Measurements from ENCODE around the gene TCERG1L. TPM values are rescaled to one million over a fixed set of nuclear protein-coding genes. Genes with fewer than 3 reads are reported as not detected.
A peak's percentile ranks its signal among the peaks of the same experiment; 100 is the strongest.
"Not testable (repeated sequence)": the region's sequence is repeated elsewhere in the genome, so short reads cannot be mapped to it uniquely, and the experiment has no call there.

TCERG1L gene
- total RNA-seq, 1 donor from 2014 or later, result 2.7 TPM

- TF ChIP-seq, protein P1, sequence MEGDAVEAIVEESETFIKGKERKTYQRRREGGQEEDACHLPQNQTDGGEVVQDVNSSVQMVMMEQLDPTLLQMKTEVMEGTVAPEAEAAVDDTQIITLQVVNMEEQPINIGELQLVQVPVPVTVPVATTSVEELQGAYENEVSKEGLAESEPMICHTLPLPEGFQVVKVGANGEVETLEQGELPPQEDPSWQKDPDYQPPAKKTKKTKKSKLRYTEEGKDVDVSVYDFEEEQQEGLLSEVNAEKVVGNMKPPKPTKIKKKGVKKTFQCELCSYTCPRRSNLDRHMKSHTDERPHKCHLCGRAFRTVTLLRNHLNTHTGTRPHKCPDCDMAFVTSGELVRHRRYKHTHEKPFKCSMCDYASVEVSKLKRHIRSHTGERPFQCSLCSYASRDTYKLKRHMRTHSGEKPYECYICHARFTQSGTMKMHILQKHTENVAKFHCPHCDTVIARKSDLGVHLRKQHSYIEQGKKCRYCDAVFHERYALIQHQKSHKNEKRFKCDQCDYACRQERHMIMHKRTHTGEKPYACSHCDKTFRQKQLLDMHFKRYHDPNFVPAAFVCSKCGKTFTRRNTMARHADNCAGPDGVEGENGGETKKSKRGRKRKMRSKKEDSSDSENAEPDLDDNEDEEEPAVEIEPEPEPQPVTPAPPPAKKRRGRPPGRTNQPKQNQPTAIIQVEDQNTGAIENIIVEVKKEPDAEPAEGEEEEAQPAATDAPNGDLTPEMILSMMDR (conservative IDR thresholded peaks at IDR 0.05), result no peak
- Mint-ChIP-seq H3K4me1 (ENCODE audit: unreplicated experiment) (no peaks in the 10 kb centered on the region), H3K9me3 (no peaks in the 10 kb centered on the region), H3K27me3 (no peaks in the 10 kb centered on the region), H3K27ac (no peak overlapping the region), H3K36me3 (no peaks in the 10 kb centered on the region), H3K4me3 (no peak overlapping the region)
- DNase-seq (ENCODE audit: extremely low spot score, unreplicated experiment), result no peak
Observed at GRCh38 chr10:131180086-131180485, 131.4 kb downstream of the TCERG1L start.

- Mint-ChIP-seq H3K4me3 (no peak overlapping the region), H3K9me3 (no peaks in the 10 kb centered on the region), H3K4me1 (ENCODE audit: unreplicated experiment) (no peaks in the 10 kb centered on the region), H3K27me3 (no peaks in the 10 kb centered on the region), H3K27ac (no peak overlapping the region), H3K36me3 (no peaks in the 10 kb centered on the region)
- DNase-seq (ENCODE audit: extremely low spot score, unreplicated experiment), result peak; percentile 62
- TF ChIP-seq, protein P1 (conservative IDR thresholded peaks at IDR 0.05), result no peak
Observed at GRCh38 chr10:131179361-131179760, 132.2 kb downstream of the TCERG1L start.

DNA sequence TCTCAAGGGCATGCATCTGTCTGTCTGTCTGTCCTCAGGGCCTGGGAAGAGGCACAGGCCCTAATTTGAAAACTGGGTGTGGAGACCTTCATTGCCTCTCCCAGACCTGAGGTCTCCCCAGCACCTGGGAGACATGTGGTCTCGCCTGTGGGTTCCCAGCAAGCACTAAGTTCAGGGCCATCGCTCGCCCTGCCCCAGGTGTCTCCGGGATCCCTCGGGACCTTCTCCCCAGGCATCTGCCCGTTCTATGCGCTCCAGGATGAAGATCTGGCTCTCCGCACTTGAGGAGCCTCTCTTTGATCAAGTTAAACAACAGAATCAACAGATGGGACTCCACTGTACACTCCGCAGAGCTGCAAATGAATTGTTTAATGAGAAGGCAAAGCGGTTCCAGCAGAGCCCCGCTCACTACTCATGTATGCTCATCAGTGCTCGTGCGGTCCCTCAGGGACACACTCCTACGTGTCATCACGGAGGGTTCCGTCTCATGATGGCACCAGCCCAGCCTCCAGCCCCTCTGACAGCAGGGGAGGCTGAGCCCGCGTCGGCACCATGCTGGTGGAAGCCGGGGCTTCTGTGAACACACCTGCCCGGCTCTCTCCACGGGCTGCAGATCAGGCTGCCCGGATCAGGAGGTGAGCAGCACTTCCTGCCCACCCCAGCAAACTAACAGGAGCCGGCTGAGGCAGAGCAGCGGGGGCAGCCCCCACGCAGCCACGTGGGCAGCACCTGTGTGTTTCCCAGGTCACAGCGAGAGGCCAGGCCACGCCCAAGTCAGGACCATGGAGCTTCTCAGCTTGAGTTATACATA, 132.8 kb downstream of the TCERG1L start:
- TF ChIP-seq, protein P1 (conservative IDR thresholded peaks at IDR 0.05), result no peak
- peak; percentile 53 for DNase-seq (ENCODE audit: extremely low spot score, unreplicated experiment)

GRCh38 chr10:131177431-131178327, 133.8 kb downstream of the TCERG1L start:
- Mint-ChIP-seq H3K27me3 (no peaks in the 10 kb centered on the region), H3K9me3 (no peaks in the 10 kb centered on the region), H3K4me1 (ENCODE audit: unreplicated experiment) (no peaks in the 10 kb centered on the region), H3K27ac (no peak overlapping the region), H3K36me3 (no peaks in the 10 kb centered on the region), H3K4me3 (no peak overlapping the region)
- TF ChIP-seq, protein P1 (conservative IDR thresholded peaks at IDR 0.05), result no peak
- peak; percentile 52 for DNase-seq (ENCODE audit: extremely low spot score, unreplicated experiment)

More for the DNA sequence above, 132.8 kb downstream of the TCERG1L start:
- H3K9me3 Mint-ChIP-seq, result no peaks in the 10 kb centered on the region
- no peaks in the 10 kb centered on the region for H3K27me3 Mint-ChIP-seq
- H3K27ac Mint-ChIP-seq, result no peak overlapping the region
- H3K4me1 Mint-ChIP-seq (ENCODE audit: unreplicated experiment), result no peaks in the 10 kb centered on the region
- no peak overlapping the region for H3K4me3 Mint-ChIP-seq
- no peaks in the 10 kb centered on the region for H3K36me3 Mint-ChIP-seq

DNA sequence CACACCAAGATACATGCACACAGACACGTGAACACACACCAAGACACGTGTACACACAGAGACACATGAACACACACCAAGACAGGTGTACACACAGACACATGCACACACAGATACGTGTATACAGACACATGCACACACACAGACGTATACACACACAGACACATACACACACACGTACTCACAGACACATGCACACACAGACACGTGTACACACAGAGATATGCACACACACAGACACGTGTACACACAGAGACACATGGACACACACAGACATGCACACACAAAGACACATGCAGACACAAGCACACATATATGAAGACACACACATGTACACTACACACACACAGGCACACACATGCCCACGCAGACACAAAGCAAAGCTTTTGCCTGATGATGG, 134.6 kb downstream of the TCERG1L start:
- Mint-ChIP-seq H3K4me1 (ENCODE audit: unreplicated experiment) (no peaks in the 10 kb centered on the region), H3K27me3 (no peaks in the 10 kb centered on the region), H3K4me3 (no peak overlapping the region), H3K36me3 (no peaks in the 10 kb centered on the region), H3K27ac (no peak overlapping the region), H3K9me3 (no peaks in the 10 kb centered on the region)
- no peak for DNase-seq (ENCODE audit: extremely low spot score, unreplicated experiment)
- TF ChIP-seq, protein P1 (conservative IDR thresholded peaks at IDR 0.05), result no peak

GRCh38 chr10:131176324-131176723, 135.2 kb downstream of the TCERG1L start:
- H3K27me3 Mint-ChIP-seq; H3K27ac Mint-ChIP-seq; H3K4me3 Mint-ChIP-seq; H3K9me3 Mint-ChIP-seq; H3K4me1 Mint-ChIP-seq (ENCODE audit: unreplicated experiment); DNase-seq (ENCODE audit: extremely low spot score, unreplicated experiment); H3K36me3 Mint-ChIP-seq: not testable (repeated sequence)

Data from type B pancreatic cell (in vitro differentiated cells).